ENCODE results near the gene KAZN.

DNA sequence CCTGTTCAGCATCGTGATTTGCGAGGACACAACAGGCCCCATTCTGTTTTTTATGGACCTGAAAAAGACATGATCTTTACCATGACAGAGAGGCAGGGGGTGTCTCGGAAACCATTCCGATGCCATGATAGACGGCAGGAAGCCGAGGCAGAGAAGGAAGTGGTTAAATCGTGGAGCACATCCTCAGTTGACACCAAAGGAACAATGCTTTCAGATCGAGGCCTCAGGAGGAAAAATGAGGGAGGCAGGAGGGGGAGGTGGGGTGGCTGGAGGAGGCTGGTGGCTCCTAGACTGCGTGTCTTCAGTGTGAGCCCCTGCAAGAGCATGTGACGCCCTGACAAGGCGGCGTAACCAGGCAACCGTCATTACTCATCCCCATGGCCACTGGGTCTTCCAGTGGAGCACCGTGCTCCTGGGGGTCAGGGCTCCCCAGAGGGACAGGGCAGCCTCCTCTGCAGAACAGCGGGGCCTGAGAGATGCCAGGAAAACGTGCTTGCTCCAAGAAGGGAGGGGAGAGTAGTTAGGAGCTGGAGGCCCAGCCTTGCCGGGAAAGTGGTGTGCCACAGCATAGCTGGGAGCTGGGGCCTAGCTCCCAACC, 382.2 kb downstream of the KAZN start:
- TF ChIP-seq, protein P1, sequence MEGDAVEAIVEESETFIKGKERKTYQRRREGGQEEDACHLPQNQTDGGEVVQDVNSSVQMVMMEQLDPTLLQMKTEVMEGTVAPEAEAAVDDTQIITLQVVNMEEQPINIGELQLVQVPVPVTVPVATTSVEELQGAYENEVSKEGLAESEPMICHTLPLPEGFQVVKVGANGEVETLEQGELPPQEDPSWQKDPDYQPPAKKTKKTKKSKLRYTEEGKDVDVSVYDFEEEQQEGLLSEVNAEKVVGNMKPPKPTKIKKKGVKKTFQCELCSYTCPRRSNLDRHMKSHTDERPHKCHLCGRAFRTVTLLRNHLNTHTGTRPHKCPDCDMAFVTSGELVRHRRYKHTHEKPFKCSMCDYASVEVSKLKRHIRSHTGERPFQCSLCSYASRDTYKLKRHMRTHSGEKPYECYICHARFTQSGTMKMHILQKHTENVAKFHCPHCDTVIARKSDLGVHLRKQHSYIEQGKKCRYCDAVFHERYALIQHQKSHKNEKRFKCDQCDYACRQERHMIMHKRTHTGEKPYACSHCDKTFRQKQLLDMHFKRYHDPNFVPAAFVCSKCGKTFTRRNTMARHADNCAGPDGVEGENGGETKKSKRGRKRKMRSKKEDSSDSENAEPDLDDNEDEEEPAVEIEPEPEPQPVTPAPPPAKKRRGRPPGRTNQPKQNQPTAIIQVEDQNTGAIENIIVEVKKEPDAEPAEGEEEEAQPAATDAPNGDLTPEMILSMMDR (optimal IDR thresholded peaks at IDR 0.05 in 1 of 3, IDR thresholded peaks at IDR 0.05 in 1 of 3, conservative IDR thresholded peaks at IDR 0.05 in 1 of 3; ENCODE audit: extremely low read depth in 1 of 3, insufficient read depth in 2 of 3, low read length in 3 of 3): no peak
- TF ChIP-seq EZH2 (IDR thresholded peaks at IDR 0.05; ENCODE audit: low read length): no peak
